GM12872 (cell line): ENCODE measurements around the gene QPRT.

Experiments
- CTCF ChIP-seq: IDR thresholded peaks from 3 replicates; pipeline ENCODE4 v1.5.1; 2011; ENCODE audit warnings: low read depth, mild to moderate bottlenecking, low read length, moderate library complexity; ENCODE audit not compliant: insufficient read depth

QPRT gene

GRCh38 chr16:29673501-29673900 lies 5.5 kb upstream of the QPRT start:
- no peak for TF ChIP-seq CTCF

GRCh38 chr16:29674188-29674587 lies 4.8 kb upstream of the QPRT start:
- TF ChIP-seq CTCF, result no peak

- no peak for TF ChIP-seq CTCF
Measured at GRCh38 chr16:29675811-29676643, 3.0 kb upstream of the QPRT start.

GRCh38 chr16:29676989-29677785 lies 1.8 kb upstream of the QPRT start:
- TF ChIP-seq CTCF, result no peak

- TF ChIP-seq CTCF, result no peak
Measured at GRCh38 chr16:29680180-29680598, 1.2 kb downstream of the QPRT start.

- no peak for TF ChIP-seq CTCF
Measured at GRCh38 chr16:29683543-29684090, 4.6 kb downstream of the QPRT start.

- TF ChIP-seq CTCF, result no peak
Measured at GRCh38 chr16:29684679-29685078, 5.7 kb downstream of the QPRT start.
